Anterior cingulate cortex (tissue), 58 donors: ENCODE measurements around the gene ZBTB3.
"Not testable (repeated sequence)": the region's sequence is repeated elsewhere in the genome, so short reads cannot be mapped to it uniquely, and the experiment has no call there.

Source experiments
- DNase-seq, 58 donors: peaks; one replicate each; lab custom pipeline; 2025; lab: John Stamatoyannopoulos, UW

ZBTB3 gene

DNA sequence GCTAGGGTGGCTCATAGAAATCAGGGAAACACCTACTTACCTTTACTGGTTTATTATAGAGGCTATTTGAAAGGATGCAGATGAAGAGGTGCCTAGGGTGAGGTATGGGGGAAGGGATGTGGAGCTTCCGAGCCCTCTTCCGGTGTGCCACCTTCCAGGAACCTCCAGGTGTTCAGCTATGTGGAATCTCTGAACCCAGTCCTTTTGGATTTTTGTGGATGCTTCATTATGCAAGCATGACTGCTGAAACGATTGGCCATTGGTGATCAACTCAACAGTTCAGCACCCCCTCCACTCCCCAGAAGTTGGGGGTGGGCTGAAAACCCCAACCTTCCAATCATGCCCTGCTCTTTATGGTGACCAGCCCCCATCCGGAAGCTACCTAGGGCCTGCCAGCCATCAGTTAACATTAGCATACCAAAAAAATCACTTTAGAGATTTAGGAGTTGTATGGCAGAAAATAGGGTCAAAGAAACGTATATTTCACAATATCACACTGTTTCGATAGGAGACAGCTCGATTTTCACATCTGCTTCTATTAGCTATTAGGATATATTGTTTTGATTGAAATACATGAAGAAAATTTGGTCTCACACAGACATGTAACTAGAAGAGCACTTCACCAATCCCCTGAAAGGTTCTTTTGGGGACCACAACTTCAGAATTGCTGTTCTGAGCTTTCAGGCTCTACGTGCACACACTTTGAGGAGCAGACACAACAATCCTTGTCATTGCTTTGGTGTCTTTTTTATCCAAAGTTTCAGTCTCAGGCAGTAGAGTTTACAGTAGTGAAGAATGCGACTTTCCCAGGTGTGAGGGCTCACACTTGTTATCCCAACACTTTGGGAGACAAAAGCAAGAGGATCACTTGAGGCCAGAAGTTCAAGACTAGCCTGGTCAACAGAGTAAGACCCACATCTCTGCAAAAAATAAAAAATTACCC is 4.2 kb upstream of the ZBTB3 start:
- DNase-seq: no peak

DNA sequence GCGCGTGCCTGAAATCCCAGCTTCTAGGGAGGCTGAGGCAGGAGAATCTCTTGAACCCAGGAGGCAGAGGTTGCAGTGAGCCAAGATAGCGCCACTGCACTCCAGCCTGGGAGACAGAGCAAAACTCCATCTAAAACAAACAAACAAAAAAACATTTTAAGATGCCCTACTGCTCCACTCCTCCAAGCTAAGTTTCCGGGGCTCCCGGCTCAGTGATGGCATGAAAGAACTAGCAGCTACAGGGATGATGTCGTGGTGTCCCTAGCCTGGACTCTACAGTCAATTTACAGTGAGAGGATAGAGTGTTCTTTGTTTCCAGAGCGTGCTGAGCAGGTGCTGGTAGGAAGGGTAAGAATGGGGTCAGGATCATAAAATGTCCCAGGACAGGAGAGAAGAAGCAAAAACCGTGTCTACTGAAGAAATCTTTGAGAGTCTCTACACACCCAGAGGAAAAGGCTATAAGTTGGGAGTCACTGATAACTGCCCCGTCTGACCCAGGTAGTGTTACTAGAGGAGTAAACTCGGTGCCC is 1.2 kb upstream of the ZBTB3 start:
- peak in 2 of 58 donors; percentile 5 to 10 for DNase-seq

DNA sequence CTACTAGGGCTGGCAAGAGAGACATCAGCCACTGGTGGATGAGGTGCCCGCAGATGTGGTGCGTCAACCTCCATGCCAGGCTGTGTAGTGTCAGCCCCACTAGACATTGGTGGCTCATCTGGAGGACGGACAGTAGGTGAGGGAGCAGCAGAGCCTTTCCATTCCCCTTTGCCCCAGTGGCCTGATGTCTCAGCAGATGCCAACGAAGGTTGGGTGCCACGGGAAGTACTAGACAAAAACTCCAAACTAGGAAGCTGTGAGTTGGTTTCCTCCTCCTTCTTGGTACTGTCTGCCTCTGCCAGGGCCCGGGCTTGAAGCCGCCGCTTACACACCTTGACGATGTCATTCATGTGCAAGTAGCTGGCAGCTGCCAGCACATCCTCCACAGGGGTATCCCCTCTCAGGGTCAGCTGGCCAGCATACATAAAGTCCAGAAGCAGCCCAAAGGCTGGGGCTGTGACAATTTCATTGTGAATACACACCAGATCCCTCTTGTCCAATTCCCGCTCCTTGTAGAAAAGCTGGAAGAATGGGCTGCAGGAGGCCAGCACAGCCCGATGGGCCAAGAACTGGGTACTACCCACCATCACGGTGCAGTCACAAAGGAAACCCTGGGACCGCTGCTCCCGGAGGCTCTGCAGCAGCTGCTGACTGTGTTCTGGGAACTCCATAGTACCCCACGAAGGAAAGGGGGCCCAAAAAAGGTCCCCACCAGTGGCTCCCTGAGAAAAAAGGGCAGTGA is 795 bp downstream of the ZBTB3 start:
- DNase-seq: no peak

DNA sequence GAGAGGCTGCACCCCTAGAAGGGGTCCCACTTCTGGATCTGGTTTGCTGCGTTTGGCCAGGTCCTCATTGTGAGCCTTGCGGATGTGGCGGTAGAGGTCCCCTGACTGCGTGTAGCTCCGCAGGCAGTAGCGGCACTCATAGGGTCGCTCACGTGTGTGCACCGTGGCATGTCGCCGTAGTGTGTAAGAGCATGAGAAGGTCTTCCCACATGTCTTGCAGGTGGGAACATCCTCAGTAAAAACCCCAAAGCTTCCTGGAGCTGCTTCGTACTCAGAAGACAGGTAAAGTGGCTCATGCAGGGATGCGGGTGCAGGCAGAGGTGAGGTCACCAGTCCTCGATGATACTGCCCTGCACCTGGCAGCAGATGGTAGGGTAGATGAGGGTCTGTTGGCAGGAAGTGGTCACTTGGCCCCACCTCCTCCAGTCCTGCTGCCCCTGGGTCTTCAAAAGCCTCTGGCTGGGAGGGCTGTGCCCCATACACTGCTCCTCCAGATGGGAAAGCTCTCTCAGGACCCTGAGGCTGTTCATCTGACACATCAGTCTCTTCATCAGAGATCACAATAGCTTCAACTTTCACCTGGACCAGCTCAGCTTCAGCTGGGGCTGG is 1.7 kb downstream of the ZBTB3 start:
- no peak for DNase-seq

DNA sequence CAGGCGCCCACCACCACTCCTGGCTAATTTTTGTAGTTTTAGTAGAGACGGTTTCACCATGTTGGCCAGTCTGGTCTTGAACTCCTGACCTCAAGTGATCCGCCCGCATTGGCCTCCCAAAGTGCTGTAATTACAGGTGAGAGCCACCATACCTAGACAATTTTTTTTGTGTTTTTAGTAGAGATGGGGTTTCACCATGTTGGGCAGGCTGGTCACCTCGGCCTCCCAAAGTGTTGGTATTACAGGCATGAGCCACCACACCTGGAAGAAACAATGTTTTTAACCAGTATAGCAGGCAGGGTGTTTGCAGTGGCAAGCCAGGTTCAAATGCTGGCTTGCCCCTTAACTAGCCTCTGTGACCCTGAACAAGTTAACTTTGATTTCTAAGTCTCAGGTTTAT is 4.0 kb downstream of the ZBTB3 start:
- not testable (repeated sequence) for DNase-seq

DNA sequence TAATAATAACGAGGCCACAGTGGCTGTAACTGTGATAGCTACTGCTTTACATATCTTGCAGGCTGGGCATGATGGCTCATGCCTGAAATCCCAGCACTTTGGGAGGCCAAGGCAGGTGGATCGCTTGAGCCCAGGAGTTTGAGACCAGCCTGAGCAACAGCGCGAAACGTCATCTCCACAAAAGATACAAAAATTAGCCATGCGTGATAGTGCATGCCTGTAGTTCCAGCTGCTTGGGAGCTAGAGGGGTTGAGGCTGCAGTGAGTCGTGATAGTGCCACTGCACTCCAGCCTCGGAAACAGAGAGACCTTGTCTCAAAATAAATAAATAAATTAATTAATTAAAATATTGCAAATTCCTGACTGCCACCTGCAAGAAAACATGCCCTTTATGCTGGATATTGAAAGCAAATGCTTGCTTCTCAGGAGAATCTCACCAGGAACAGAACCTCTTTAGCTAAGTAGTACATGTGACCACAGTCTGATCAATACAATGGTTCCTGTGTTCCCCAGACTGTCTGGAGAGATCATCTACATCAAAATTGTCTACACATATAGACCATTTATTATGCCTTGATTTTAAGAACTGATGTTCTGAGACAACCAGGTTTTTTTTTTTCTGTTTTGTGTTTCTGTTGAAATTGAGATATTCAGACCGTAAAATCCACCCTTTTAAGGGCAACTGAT is 6.3 kb downstream of the ZBTB3 start:
- peak in 1 of 58 donors; percentile 32 for DNase-seq

DNA sequence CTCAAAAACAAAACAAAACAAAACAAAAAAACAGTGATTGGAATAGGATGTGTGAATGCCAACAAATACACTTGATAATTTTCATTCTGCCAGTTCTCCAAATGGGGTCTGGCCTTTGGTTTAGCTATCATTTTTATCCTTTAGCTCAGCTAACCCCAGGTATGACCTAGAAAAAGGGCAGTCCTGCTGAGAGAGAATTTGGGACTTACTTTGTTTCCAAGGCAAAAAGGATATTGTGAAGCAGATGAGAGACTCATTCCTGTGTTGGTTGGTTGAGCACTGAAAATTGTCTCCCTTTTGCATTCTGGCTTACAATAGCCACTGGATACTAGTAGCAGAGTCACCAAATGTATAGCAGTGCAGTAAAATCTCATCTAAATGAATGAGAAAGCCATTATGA is 16.8 kb downstream of the ZBTB3 start:
- DNase-seq: no peak

DNA sequence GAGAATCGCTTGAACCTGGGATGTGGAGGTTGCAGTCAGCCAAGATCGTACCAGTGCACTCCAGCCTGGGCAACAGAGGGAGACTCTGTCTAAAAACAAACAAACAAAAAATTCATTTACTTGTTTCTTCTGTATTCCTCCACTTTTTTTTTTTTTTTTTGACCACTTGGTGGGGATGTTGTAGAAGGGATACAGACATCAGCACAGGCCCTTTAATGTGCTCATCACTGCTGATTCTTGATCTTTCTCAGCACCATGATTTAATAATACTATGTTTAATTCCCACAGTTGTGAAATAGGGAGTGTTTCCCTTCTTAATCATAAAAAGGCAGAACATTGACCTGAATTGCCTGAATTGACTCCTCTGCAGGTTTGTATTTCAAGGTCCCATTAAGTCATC is 21.1 kb downstream of the ZBTB3 start:
- peak in 1 of 58 donors; percentile 41 for DNase-seq

DNA sequence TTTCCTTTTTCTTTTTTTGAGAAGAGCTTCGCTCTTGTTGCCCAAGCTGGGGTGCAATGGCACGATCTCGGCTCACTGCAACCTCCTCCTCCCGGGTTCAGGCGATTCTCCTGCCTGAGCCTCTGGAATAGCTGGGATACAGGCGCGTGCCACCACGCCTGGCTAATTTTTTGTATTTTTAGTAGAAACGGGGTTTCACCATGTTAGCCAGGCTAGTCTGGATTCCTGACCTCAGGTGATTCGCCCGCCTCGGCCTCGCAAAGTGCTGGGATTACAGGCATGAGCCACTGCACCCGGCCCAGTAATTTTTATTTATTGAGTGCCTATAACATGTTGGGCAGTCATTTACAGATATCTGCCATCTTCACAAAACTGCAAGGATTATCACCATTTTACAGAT is 23.9 kb downstream of the ZBTB3 start:
- not testable (repeated sequence) for DNase-seq

DNA sequence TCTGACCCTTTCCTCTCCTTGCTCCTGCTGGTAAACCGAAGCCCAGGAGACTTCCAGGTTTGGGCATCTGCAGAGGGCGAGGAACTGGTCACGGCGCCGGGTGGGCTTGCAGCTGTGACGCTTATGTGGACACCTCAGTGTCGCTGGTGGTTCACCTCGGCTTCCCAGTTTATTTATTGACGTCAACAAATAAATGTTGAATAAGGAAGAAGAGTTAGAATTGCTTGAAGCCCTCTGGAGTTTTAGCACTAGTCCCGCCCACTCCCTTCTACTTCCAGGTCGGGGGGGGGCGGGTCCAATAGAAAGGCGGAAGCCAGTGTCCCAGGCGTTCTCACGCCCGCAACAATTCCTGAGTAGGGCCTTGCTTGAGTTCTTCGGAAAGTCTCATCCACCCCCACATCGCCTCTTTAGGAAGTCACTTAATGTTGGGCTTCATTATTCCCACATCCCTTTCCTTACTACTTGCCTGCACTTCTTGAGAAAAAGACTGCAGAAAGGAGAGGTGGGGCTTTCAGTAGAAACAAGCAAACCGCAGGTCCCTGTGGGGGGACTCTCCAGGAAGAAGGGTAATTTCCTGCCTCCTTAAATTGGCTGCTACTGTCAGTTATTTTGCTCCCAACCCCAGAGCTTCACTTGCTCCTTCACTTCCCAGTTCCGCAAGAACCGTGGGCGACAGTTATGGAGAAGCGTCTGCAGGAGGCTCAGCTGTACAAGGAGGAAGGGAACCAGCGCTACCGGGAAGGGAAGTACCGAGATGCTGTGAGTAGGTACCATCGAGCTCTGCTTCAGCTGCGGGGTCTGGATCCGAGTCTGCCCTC is 25.6 kb downstream of the ZBTB3 start, which contains the start of gene TTC9C:
Gene TTC9C (plus strand): TSS at position 316 of the 818 bp plus-strand sequence. CDS start 363 bp downstream, at position 679.
- peak in 57 of 58 donors; percentile 43 to 94 (median 83) for DNase-seq

DNA sequence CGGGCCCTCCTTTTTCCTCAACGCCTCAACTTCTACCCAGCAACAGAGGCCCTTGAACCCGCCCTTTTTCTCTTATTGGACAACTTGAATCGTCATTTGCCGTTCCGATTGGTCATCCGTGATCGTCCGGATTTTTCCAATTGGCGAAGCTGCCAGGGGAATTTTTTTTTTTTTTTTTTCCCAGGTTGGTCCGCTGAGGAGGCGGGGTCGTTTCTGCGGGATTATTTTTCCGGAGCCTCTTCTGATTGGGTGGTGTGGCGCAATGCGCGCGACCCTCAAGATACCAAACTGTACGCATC is 26.1 kb downstream of the ZBTB3 start:
- DNase-seq: peak in 57 of 58 donors; percentile 60 to 98 (median 88)

DNA sequence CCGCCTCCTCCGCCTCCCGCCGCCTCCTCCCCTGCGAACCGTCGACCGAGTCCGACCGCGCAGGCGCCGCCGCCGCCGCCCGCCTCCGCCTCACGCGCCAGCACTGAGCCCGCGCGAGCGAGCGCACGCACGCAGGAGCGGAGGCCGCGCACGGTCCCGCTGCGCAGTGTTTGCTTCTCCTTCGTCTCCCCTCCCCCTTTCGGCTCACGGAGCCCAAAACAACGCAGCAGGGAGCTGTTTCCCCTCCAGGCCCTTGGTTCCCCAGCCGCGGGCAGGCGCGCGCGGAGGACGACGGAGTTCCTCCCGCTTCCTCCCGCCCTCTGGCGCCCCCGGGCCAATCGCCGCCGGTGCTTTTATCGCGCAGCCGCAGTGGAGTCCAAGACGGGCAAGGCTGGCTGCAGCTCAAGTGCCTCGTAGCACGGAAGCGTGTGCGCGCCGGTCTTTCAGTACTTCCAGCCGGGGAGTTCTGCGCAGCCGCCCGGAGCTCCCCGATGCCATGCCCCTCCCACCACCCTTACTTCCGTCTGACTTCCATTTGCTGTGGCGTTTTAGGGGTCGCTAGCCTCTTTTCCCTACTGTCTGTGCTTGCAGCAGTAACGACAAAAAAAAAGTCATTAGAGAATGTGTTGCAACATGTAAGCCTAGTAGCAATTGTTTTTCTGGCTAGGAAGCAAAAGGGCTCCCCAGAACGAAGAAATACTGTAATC is 26.6 kb downstream of the ZBTB3 start, which contains the start of gene HNRNPUL2:
Gene HNRNPUL2 (minus strand): TSS at position 293 of the 707 bp plus-strand sequence. CDS start 301 bp downstream, outside the sequence.
- DNase-seq: peak; percentile 85 to 99 (median 97)

DNA sequence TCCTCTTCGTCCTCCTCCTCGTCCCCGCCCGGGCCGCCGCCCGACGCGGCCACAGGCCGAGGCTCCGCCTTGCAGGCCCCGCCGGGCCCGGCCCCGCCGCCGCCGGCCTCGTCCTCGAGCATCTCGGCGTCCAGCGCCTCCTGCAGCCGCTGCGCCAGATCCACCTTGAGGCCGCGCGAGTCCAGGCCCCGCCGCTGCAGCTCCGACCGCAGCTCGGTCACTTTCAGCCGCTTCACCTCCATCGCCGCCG is 27.1 kb downstream of the ZBTB3 start:
- DNase-seq: peak in 2 of 58 donors; percentile 66 to 67

DNA sequence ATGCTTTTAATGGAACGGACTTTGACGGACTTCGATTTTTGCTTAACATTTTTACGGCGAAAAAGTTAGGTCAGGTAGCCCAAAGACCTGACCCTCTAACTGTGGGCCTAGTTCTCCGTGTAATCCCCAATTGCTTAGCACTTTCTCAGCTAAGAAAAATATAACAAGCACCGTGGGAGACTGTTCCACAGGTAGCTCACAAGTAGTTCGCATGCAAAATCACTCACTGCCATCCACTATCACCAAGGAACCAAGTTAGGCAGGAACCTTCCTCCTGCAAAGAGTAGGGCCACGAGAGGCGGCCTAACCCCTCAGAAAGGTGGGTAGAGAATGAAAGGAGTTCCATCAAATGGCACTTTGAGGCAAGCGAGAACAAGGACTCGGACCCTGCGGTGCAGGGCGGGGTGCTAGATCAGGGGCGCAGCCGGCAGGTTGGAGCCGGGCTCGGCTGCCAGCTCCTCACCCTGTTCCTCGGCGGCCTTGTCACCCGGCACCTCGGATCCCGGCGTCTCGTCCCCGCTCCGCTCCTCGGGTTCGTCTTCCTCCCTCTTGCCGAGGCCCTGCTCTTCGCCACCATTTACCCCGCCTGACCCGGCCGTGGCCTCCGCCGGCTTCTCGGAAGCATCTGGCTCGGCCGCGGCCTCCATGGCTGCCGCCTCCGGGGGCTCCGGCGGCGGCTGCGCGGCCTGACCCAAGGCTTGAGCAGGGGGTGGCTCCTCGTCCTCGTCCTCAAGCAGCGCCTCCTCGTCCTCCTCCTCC is 27.6 kb downstream of the ZBTB3 start:
- DNase-seq: peak in 9 of 58 donors; percentile 22 to 58 (median 38)

DNA sequence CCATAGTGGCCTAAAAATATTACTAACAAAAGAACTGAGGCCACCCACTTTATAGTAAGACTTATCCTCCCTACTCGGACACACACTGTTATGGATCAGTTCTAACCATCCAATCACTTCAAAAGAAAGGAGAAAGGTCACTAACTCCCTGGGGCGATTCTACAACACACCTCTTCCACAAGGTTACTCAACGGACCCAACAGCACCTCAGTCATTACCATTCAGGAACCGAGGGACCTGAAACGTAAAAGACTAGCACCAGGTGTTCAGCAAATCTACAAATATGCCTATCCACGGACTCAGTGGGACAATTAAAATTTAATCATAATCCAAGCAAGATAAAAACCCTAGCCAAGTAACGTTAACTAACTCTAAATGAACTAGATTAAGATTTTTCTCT is 28.3 kb downstream of the ZBTB3 start:
- no peak for DNase-seq

DNA sequence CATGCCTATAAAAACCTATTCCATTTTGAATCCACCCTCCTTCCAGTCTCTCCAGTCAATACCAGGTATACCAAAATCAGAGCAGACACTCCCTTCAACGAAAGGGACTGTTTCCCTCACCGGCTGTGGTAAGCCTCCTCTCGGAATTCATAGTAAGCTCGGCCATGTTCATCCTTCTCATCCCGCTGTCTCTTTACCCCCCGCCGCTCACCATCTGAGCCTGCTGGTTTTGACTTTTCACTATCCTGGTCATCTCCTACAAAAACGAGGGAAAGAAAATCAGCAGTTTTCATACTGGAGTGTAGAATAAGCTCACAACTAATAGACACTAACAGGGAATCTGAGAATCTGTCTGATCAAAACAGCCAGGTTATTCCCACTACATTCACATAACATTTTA is 29.8 kb downstream of the ZBTB3 start:
- DNase-seq: no peak

DNA sequence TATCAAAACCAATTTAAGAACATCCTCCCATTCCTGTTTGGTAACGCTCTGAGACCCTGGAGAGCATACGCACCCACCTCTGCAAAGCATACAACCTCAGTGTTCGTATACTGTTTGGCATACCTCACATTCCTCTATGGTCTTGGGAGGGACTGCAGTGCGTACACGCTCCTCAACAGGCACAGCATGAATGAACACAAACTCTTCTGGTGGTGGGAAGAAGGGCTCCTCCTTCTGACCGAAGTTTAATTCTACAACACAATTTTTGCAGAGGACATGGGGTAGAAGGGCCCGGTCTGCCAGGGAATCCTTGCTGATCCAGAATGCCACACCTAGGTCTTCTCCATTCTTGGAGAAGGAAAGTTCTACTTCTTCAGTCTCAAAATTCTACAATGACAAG is 32.0 kb downstream of the ZBTB3 start:
- DNase-seq: no peak
